HG03039 (cell line): ENCODE measurements around the gene CDC42SE2.

Source experiments
- ATAC-seq: cut with Tn5 transposase; IDR thresholded peaks from one replicate; pipeline ENCODE4 v1.9.1; 2021; ENCODE audit warnings: mild to moderate bottlenecking, moderate library complexity; ENCODE audit not compliant: unreplicated experiment

CDC42SE2 gene

DNA sequence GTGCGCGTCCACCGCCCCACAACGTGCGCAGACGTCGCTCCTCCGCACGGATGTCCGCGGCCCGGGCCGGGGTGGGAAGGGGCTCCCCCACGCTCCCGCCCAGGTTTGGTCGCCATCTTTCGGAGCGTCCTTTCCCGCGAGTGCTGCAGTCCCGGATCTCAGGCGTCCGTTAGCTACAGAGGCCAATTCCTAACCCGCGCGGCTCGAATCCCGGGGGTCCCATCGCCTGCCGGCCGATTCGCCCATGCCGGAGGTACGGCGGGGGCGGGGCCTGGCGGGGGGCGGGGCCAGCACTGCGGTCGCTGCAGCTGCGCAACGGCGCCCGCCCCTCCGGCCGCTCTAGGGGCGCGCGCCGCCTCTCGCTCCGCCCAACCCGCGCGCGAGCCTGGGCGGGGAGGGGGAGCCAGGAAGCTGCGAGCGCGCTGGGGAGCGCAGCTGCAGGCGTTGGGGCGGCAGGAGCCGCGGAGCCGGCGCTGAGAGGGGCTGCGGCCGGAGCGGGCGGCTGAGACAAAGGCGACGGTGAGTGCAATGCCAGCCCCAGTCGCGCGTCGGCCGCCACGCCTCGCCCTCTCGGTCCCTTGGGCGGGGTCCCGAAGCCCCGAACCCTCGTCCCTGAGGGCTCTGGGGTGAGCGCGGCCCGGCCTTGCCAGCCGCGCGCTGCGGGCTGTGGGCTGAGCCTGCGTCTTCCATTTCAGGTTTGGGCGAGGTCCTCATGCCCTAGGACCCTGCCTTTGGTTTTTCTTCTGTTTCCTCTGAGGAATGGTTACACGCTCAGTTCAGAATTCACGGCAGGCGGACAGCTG is at the start of gene CDC42SE2:
CDC42SE2 (plus strand) TSS at position 406 of the 803 bp plus-strand sequence. CDS start 95,441 bp downstream, outside the sequence.
- peak; percentile 90 for ATAC-seq

DNA sequence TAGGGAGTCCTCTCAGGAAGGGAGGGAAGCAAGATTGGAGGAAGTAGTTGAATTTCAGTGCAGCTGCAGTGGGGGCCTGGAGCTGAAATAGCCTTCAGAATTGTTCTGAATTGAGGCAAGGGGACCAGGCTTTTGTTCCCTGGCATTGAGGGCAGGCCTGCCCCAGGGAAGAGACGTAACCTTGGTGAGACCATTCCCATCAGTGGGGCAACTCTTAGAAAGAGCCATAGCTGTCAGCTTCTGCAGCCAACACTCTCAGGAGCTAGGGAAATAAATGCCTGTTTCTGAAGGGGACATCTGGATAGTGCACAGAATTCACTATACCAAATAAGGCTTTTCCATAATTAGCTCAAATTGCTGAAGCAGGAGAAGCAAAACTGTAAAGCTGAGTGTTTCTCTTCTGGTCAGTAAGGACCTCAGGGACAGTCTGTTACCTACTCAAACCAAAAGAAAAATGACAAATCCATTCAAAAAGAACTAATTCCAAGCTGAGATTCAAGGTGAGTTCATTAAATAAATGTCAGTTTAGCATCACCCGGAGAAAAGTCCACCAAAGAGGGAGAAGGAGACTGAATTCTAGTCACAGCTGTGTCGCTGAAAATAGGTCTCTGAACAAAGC is 49.1 kb upstream of the CDC42SE2 start:
- ATAC-seq: no peak

DNA sequence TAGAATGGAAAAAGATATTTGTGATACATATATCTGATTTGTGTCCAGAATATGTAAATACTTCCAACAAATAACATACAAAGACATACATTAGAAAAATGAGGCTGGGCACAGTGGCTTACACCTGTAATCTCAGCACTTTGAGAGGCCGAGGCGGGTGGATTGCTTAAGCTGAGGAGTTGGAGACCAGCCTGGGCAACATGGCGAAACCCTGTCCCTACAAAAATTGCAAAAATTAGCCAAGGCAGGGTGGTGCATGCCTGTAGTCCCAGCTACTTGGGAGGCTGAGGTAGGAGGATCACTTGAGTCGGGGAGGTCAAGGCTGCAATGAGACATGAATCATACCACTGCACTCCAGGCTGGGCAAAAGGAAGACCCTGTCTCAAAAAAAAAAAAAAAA is 46.1 kb upstream of the CDC42SE2 start:
- no peak for ATAC-seq

- no peak for ATAC-seq
Measured at GRCh38 chr5:131218392-131218791, 45.5 kb upstream of the CDC42SE2 start.

GRCh38 chr5:131220566-131220965 is 43.3 kb upstream of the CDC42SE2 start:
- no peak for ATAC-seq

DNA sequence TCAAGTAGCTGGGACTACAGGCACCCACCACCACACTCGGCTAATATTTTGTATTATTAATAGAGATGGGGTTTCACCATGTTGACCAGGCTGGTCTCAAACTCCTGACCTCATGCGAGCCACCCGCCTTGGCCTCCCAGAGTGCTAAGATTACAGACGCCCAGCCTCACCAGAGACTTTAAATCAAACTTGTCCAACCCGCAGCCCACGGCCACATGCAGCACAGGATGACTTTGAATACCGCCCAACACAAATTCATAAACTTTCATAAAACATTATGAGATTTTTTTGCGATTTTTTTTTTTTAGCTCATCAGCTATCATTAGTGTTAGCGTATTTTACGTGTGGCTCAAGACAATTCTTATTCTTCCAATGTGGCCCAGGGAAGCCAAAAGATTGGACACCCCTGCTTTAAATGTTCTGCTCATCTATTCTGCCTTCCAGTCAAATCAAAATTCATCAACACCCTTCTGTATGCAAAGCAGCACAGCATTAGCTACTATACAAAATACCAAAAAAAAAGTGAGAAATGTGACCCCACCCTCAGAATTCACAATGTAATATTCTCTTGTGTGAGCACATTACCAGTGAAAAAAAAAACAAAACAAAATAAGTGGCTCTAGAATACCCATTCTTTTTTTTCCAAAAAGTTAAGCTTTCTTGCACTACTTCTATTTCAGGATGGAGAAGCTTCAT is 42.7 kb upstream of the CDC42SE2 start:
- no peak for ATAC-seq

- no peak for ATAC-seq
Measured at GRCh38 chr5:131221888-131222287, 42.0 kb upstream of the CDC42SE2 start.

DNA sequence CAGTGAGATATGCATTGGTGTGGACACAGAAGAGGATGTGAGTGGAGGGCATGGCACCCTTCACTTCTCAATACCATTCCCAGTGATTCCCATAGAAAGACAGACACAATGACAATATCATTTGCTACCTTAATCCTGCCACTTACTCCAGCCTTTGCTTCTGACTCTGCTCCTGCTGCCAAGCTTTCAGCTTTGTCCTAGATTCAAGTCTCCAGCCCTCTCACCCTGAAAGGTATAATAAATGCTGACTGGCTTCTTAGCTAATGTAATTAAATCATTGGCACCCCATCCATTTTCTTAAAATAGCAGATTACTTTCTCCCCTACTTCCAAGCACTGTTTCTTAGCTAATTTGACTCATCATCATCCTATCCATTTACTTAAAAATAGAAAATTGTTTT is 41.1 kb upstream of the CDC42SE2 start:
- no peak for ATAC-seq

DNA sequence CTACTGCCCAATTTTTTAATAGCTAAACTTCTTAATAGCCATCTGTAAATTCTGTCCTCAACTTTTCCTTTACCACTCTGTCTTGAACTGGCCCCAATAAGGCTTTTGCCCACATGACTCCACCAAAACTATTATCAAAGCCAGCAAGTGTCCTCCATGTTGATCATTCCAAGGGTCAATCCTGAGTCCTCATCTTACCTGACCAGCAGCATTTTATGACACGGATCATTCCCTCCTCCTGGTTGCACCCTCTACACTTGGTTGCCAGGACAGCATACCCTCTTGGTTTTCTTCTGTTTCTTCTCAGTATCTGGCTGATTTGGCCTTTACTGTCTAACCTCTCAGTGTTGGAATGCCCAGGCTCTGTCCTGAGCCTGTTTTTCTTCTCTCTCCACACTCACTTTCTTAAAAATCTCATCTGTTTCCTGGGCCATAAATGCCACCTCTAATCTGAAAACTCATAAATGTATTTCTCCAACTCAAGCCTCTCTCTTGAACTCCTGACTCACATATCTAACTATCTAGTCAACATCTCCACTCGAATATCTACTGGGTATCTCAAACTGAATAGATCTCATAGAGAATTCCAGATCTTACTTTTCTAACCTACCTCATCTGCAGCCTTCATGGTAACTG is 40.0 kb upstream of the CDC42SE2 start:
- no peak for ATAC-seq

- peak; percentile 83 for ATAC-seq
Measured at GRCh38 chr5:131224387-131225201, 39.3 kb upstream of the CDC42SE2 start.

DNA sequence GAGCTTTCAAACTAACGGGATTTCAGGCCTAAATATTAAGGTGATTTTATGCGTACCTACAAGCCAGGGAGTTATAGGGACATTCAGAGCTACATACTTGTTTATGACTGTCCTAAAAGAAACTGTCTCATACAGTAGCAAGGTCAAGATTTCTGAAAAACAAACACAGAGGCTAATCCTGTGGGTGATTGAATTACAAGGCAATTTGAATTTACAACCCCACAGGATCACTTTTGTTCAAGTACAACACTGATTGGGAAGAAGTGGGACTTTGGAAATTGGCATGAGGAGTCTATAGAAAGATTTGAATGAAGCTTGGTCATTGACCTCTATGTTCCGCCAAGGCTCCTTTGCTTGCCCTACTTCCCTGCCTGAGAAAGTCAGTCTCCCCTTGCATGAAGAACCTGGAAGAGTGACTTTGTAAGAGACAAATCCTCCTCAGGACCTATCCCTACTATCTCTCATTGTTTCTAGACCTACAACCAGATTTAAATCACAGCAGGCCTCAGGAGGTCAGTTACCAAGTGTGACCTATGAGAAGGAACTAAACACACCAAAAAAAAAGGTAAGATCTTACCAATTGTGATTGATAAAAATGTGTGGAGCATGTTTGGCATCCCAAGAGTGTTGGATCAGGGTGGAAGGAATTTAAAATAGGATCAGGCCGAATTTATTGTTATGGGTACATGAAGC is 38.4 kb upstream of the CDC42SE2 start:
- ATAC-seq: no peak

DNA sequence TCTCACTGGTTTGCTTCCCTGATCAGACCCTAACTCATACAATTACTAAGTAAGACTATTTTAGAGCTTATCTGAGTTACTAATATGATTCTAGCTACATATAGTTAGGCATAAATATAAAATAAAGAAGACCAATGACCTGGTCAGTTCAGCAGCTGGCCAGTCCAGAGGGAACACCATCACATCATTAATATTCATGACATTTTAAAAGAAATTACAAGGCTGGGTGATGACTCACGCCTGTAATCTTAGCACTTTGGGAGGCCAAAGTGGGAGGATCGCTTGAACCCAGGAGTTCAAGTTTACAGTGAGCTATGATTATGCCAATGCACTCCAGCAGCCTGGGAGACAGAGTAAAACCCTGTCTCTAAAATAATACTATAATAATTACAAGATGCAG is 37.0 kb upstream of the CDC42SE2 start:
- no peak for ATAC-seq

GRCh38 chr5:131228646-131229045 is 35.2 kb upstream of the CDC42SE2 start:
- ATAC-seq: no peak

- ATAC-seq: no peak
Measured at GRCh38 chr5:131229623-131230022, 34.2 kb upstream of the CDC42SE2 start.

- ATAC-seq: peak; percentile 53
Measured at GRCh38 chr5:131230406-131230805, 33.4 kb upstream of the CDC42SE2 start.

DNA sequence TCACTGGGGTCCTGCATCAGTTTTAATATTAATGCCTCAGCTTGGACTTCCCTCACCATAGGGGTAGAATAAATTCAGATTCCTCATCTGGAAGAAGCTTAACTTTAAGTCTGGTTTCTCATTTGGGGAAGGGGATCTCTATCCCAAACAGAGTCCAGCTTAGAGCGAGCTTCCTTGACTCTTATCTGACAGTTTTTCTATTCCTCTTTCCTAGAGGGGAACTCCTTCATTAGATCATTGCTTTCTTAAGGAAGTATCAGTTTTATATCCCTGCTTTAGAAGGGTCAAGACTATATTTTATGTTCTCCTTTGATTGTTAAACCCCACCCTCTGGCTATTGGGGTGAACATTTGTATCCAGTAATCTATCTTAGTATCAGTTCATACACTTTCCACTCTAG is 24.2 kb upstream of the CDC42SE2 start:
- ATAC-seq: no peak

DNA sequence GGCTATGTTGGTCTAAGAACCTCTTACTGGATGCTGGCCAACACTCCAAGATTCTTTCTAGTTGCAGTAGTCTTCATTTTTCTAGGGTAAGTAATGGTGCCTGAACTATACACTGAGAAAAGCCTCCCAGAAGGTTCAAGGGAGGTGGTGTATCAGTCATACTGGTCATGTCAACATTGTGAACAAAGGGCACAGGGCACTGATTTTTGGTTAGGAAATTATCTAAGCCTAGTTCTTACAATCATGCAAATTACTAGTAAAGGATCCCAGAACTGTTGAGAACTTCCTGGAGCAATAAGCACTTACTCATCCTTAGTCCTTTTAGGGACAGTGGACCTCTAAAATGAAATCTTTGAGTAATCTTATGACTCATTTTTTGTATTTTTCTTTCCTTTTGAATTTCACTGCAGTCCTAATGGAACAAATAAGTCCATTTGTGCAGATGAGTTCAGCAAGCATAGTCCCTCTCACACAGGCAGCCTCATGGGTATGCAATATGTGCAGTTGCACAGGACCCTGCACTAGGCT is 21.1 kb upstream of the CDC42SE2 start:
- no peak for ATAC-seq

DNA sequence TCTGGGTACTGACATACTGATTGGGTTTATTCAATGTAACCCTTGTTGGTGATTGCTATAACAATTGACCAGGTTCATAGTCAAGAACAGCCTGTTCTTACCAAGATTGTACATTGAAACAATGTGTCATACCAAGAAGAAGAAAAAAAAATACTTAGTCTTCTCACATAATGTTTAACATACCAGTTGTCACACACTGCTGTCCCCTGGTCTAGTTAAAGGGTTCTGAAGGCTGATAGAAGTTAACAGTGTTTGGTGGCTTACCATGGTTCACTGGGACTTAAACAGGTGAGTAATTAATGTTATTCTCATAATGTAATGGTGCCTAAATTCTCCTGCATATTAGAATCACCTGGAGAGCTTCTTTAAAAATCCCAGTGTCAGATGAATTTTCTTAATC is 18.5 kb upstream of the CDC42SE2 start:
- no peak for ATAC-seq

DNA sequence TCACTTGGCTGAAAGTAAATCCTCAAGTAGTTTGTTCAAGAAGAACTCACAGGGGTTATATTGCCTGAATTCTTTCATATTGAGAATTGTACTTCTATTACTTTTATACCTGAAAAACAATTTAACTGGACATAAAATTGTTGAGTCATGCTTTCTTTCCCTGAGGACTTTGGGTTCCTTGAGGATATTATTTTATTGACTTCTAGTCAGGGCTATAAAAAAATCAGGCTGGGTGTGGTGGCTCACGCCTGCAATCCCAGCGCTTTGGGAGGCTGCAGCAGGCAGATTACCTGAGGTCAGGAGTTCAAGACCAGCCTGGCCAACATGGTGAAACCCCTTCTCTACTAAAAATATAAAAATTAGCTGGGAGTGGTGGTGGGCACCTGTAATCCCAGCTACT is 17.9 kb upstream of the CDC42SE2 start:
- ATAC-seq: no peak

DNA sequence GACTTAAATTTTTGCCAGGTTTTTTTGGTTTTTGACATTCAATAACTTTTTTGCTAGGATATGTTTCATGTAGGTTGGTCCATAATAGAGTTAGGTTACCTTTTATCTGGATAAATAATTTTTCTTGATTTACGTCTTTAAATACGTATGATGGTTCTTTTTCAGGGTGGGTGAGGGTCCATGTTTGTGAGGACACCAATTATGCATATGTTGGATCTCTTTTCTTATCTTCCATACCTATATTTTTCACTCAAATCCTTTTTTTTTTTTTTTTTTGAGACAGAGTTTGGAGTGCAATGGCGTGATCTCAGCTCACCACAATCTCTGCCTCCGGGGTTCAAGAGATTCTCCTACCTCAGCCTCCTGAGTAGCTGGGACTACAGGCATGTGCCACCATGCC is 17.3 kb upstream of the CDC42SE2 start:
- ATAC-seq: no peak
